Measurements from ENCODE around the gene SUMF1. TPM values are rescaled to one million over a fixed set of nuclear protein-coding genes. Genes with fewer than 3 reads are reported as not detected.

SUMF1 gene
- 25.7 TPM for total RNA-seq

- FAIRE-seq (no peak), DNase-seq (ENCODE audit: low spot score in 2 of 2) (peak; percentile 89)
These were observed at the start of gene SUMF1 for GRCh38 chr3:4466741-4467521. Gene SUMF1, minus strand, starts transcription at chr3:4467269. Its CDS starts 24 bp downstream, at chr3:4467245.

- DNase-seq (ENCODE audit: low spot score in 2 of 2) (no peak), FAIRE-seq (no peak)
These were observed 49.0 kb upstream of the SUMF1 start for GRCh38 chr3:4515916-4516579.

GRCh38 chr3:4514916-4515315, 47.8 kb upstream of the SUMF1 start:
- no peak for DNase-seq (ENCODE audit: low spot score in 2 of 2)
- no peak for FAIRE-seq

GRCh38 chr3:4514321-4514720, 47.3 kb upstream of the SUMF1 start:
- FAIRE-seq, result no peak
- DNase-seq (ENCODE audit: low spot score in 2 of 2), result no peak

GRCh38 chr3:4512895-4513616, 46.0 kb upstream of the SUMF1 start:
- no peak for DNase-seq (ENCODE audit: low spot score in 2 of 2)
- no peak for FAIRE-seq

GRCh38 chr3:4511491-4512262, 44.6 kb upstream of the SUMF1 start:
- FAIRE-seq (no peak), DNase-seq (ENCODE audit: low spot score in 2 of 2) (no peak)

- FAIRE-seq (no peak), DNase-seq (ENCODE audit: low spot score in 2 of 2) (no peak)
These were observed 43.1 kb upstream of the SUMF1 start for GRCh38 chr3:4509983-4510755.

- FAIRE-seq, result no peak
- no peak for DNase-seq (ENCODE audit: low spot score in 2 of 2)
These were observed 42.0 kb upstream of the SUMF1 start for GRCh38 chr3:4509043-4509442.

- FAIRE-seq, result no peak
- no peak for DNase-seq (ENCODE audit: low spot score in 2 of 2)
These were observed 41.2 kb upstream of the SUMF1 start for GRCh38 chr3:4508048-4508981.

GRCh38 chr3:4507024-4507596, 40.0 kb upstream of the SUMF1 start:
- FAIRE-seq (no peak), DNase-seq (ENCODE audit: low spot score in 2 of 2) (no peak)

- no peak for DNase-seq (ENCODE audit: low spot score in 2 of 2)
- no peak for FAIRE-seq
These were observed 39.5 kb upstream of the SUMF1 start for GRCh38 chr3:4506559-4507023.

GRCh38 chr3:4505688-4506558, 38.9 kb upstream of the SUMF1 start:
- no peak for FAIRE-seq
- no peak for DNase-seq (ENCODE audit: low spot score in 2 of 2)

- no peak for DNase-seq (ENCODE audit: low spot score in 2 of 2)
- FAIRE-seq, result no peak
These were observed 37.5 kb upstream of the SUMF1 start for GRCh38 chr3:4504340-4505261.

GRCh38 chr3:4503050-4503449, 36.0 kb upstream of the SUMF1 start:
- DNase-seq (ENCODE audit: low spot score in 2 of 2), result no peak
- FAIRE-seq, result no peak

GRCh38 chr3:4501927-4502326, 34.9 kb upstream of the SUMF1 start:
- FAIRE-seq, result no peak
- no peak for DNase-seq (ENCODE audit: low spot score in 2 of 2)

- FAIRE-seq (no peak), DNase-seq (ENCODE audit: low spot score in 2 of 2) (no peak)
These were observed 34.4 kb upstream of the SUMF1 start for GRCh38 chr3:4501437-4501836.
